Common myeloid progenitor, CD34-positive (primary cell): ENCODE data around the gene CAPS.
"Not testable (repeated sequence)": the region's sequence is repeated elsewhere in the genome, so short reads cannot be mapped to it uniquely, and the experiment has no call there.

Experiments used
- CTCF ChIA-PET: fragments of 350-600 bp; sonication (Branson Sonifier 250); formaldehyde crosslinking; loops from one replicate; lab custom pipeline; 2021; ENCODE audit warnings: antibody characterized with exemption; lab: Charles Lee
- POLR2A ChIA-PET: fragments of 350-600 bp; sonication (Branson Sonifier 250); formaldehyde crosslinking; loops from one replicate; lab custom pipeline; 2021; ENCODE audit warnings: antibody characterized with exemption; lab: Charles Lee
- DNase-seq, 3 donors: peaks; one replicate each; pipeline versions ENCODE4 v3.0.0 to v3.0.0-alpha.2; 2013
- H3K27ac ChIP-seq, 2 experiments: 1 replicate in 1 of 2; 2 replicates in 1 of 2; pipeline ENCODE4 v1.7.0; 2013; ENCODE audit warnings: inconsistent platforms in 2 of 2, low read length in 2 of 2, mild to moderate bottlenecking in 2 of 2, low read depth in 1 of 2, moderate library complexity in 1 of 2; ENCODE audit not compliant: severe bottlenecking in 2 of 2, insufficient read depth in 1 of 2, poor library complexity in 1 of 2
- H3K27me3 ChIP-seq, 5 experiments: replicated peaks in 2 of 5; 1 replicate in 3 of 5; 2 replicates in 2 of 5; pipeline versions ENCODE4 v1.6.1 to v1.7.0; 2013; ENCODE audit warnings: low read length in 4 of 5, mild to moderate bottlenecking in 2 of 5, moderate library complexity in 2 of 5, inconsistent platforms in 1 of 5; ENCODE audit not compliant: insufficient read depth in 5 of 5, control insufficient read depth in 4 of 5
- H3K36me3 ChIP-seq, 4 experiments: 1 replicate in 2 of 4; 2 replicates in 2 of 4; pipeline versions ENCODE4 v1.6.1 to v1.7.0; 2013; ENCODE audit warnings: low read length in 3 of 4, control low read depth in 1 of 4, mild to moderate bottlenecking in 1 of 4; ENCODE audit not compliant: control insufficient read depth in 4 of 4, insufficient read depth in 4 of 4
- H3K4me1 ChIP-seq, 4 experiments: 1 replicate in 3 of 4; 2 replicates in 1 of 4; pipeline versions ENCODE4 v1.6.1 to v1.7.1; 2013; ENCODE audit warnings: low read length in 3 of 4, mild to moderate bottlenecking in 3 of 4, control low read depth in 1 of 4, inconsistent platforms in 1 of 4, moderate library complexity in 1 of 4; ENCODE audit not compliant: control insufficient read depth in 4 of 4, insufficient read depth in 4 of 4; ENCODE audit errors: control extremely low read depth in 1 of 4
- H3K4me3 ChIP-seq, 7 experiments: 1 replicate in 4 of 7; 2 replicates in 3 of 7; pipeline versions ENCODE4 v1.5.1 to v1.7.0; 2013; ENCODE audit warnings: mild to moderate bottlenecking in 7 of 7, low read length in 6 of 7, moderate library complexity in 6 of 7, inconsistent platforms in 2 of 7, low read depth in 2 of 7, control low read depth in 1 of 7; ENCODE audit not compliant: insufficient read depth in 4 of 7, control insufficient read depth in 1 of 7; ENCODE audit errors: extremely low read depth in 1 of 7
- H3K9me3 ChIP-seq, 5 experiments: 1 replicate in 4 of 5; 2 replicates in 1 of 5; pipeline versions ENCODE4 v1.6.1 to v1.7.1; 2013; ENCODE audit warnings: low read length in 4 of 5, mild to moderate bottlenecking in 2 of 5, inconsistent platforms in 1 of 5, low read depth in 1 of 5, moderate library complexity in 1 of 5; ENCODE audit not compliant: control insufficient read depth in 4 of 5, insufficient read depth in 2 of 5; ENCODE audit errors: control extremely low read depth in 1 of 5
- WGBS: methylation state at CpG from one replicate; pipeline ENCODE4 v1.1.5; 2013; ENCODE audit not compliant: insufficient coverage; 5-methylcytosine and 5-hydroxymethylcytosine counted together

The CAPS gene

GRCh38 chr19:5874496-5874895 lies 39.6 kb upstream of the CAPS start:
- H3K9me3 ChIP-seq, H3K27me3 ChIP-seq, H3K4me1 ChIP-seq, H3K36me3 ChIP-seq, POLR2A ChIA-PET, DNase-seq, H3K4me3 ChIP-seq, H3K27ac ChIP-seq: not testable (repeated sequence)
- CTCF ChIA-PET, result interaction anchor here (1.7 kb wide), 1 partner anchor 70 kb away, joined by 3 read pairs; no protein-coding TSS in a partner anchor
- WGBS, result 98% methylated on average over 6 of the region's 7 CpGs

DNA sequence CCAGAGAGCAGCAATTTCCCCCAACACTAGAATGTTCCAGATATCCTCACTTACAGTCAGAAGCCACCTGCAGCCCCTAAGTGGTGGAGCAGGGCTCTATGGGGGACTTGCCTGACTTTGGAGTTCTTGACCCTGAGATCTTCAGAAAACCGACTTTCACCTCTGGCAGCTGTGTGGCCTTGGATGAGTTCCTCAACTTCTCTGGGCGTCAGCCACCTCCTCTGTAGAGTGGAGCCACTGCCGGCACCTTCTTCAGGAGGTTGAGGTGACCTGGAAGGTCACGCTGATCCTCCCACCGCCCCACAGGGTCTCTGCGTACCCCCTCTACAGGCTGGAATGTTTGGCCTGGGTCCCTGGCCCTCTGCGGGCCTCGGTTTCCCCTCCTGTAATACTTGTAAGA lies 36.6 kb upstream of the CAPS start:
- no peaks in the 10 kb centered on the region for H3K9me3 ChIP-seq
- ChIA-PET POLR2A (no interaction called here), CTCF (no interaction called here)
- peaks cover 0 to 2% (median 0%) of the 10 kb centered on the region in 4 experiments for H3K4me1 ChIP-seq
- H3K36me3 ChIP-seq, result no peaks in the 10 kb centered on the region
- no peak overlapping the region for H3K4me3 ChIP-seq
- 94% methylated on average over 7 of the region's 8 CpGs for WGBS
- H3K27me3 ChIP-seq, result peaks cover 2 to 22% (median 6%) of the 10 kb centered on the region in 5 experiments
- no peak for DNase-seq
- H3K27ac ChIP-seq, result no peak overlapping the region

DNA sequence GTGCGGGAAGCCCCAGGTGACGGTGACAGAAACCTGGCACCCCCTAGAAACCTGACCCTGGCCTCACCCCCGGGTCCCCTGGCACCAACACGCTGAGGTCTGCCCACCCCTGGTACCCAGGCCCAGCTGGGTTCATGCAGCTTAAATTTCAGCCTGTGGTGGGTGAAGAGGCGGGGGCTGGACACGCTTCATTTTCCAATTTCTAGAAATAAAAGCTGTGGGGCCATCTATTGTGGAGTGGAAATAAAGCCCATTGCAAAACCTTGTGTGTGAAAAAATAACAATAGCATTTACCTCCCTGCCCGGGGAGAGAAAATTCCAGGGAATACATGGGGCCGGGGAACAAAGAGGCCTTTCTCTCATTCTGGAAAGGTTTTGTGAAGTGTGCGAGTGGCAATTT lies 36.2 kb upstream of the CAPS start:
- H3K27me3 ChIP-seq, result peaks cover 2 to 22% (median 7%) of the 10 kb centered on the region in 5 experiments
- ChIA-PET POLR2A (no interaction called here), CTCF (no interaction called here)
- H3K36me3 ChIP-seq, result no peaks in the 10 kb centered on the region
- whole genome bisulfite sequencing, result 88% methylated on average over 5 of the region's 9 CpGs
- H3K4me1 ChIP-seq, result peaks cover 0 to 2% (median 0%) of the 10 kb centered on the region in 4 experiments
- no peak overlapping the region for H3K27ac ChIP-seq
- no peak overlapping the region for H3K4me3 ChIP-seq
- no peak for DNase-seq
- H3K9me3 ChIP-seq, result no peaks in the 10 kb centered on the region

GRCh38 chr19:5880196-5880595 lies 33.9 kb upstream of the CAPS start:
- WGBS, result 86% methylated on average over 2 of the region's 6 CpGs
- POLR2A ChIA-PET, result no interaction called here
- H3K4me3 ChIP-seq, result no peak overlapping the region
- H3K9me3 ChIP-seq, result no peaks in the 10 kb centered on the region
- H3K27me3 ChIP-seq, result peaks cover 2 to 22% (median 7%) of the 10 kb centered on the region in 5 experiments
- H3K4me1 ChIP-seq, result peaks cover 0 to 2% (median 0%) of the 10 kb centered on the region in 4 experiments
- H3K36me3 ChIP-seq, result no peaks in the 10 kb centered on the region
- H3K27ac ChIP-seq, result no peak overlapping the region
- CTCF ChIA-PET, result no interaction called here
- no peak for DNase-seq

GRCh38 chr19:5880604-5881078 lies 33.4 kb upstream of the CAPS start:
- Histone ChIP-seq H3K9me3 (no peaks in the 10 kb centered on the region), H3K36me3 (no peaks in the 10 kb centered on the region), H3K4me3 (no peak overlapping the region), H3K27me3 (peaks cover 2 to 22% (median 7%) of the 10 kb centered on the region in 5 experiments), H3K27ac (no peak overlapping the region), H3K4me1 (peaks cover 0 to 2% (median 0%) of the 10 kb centered on the region in 4 experiments)
- CTCF ChIA-PET, result no interaction called here
- DNase-seq, result no peak
- POLR2A ChIA-PET, result interaction anchor here (1.1 kb wide), 1 partner anchor 52 kb away, joined by 3 read pairs; no protein-coding TSS in a partner anchor
- WGBS, result 25% methylated on average over 13 of the region's 15 CpGs

- Histone ChIP-seq H3K4me1 (peaks cover 0 to 2% (median 0%) of the 10 kb centered on the region in 4 experiments), H3K4me3 (no peak overlapping the region), H3K27ac (no peak overlapping the region), H3K27me3 (peaks cover 2 to 22% (median 7%) of the 10 kb centered on the region in 5 experiments), H3K9me3 (no peaks in the 10 kb centered on the region), H3K36me3 (no peaks in the 10 kb centered on the region)
- ChIA-PET CTCF (interaction anchor here (1.5 kb wide), 1 partner anchor 77 kb away, joined by 5 read pairs; no protein-coding TSS in a partner anchor), POLR2A (interaction anchor here (1.1 kb wide), 1 partner anchor 53 kb away, joined by 3 read pairs; no protein-coding TSS in a partner anchor)
- 77% methylated on average over 7 of the region's 19 CpGs for WGBS
- no peak for DNase-seq
These were observed 32.3 kb upstream of the CAPS start for GRCh38 chr19:5881543-5882299.

DNA sequence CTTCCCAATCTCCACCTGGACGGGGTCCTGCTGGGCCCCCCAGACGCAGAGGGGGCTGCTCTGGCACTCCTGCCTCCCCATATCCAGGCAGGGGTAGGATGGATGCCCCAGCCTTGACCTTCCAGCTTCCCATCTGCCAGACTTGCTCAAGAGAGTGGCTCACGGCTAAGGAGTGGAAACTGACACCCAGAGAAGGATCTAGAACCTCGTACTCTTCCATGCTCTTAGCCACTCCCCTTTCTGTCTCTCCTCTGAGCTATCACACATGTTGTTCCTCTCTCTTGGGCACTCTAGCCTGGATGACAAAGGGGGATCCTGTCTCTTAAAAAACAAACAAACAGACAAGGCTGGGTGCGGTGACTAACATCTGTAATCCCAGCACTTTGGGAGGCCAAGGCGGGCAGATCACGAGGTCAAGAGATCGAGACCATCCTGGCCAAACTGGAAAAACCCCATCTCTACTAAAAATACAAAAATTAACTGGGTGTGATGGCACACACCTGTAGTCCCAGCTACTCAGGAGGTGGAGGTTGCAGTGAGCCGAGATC lies 31.6 kb upstream of the CAPS start:
- H3K9me3 ChIP-seq, result no peaks in the 10 kb centered on the region
- H3K27ac ChIP-seq, result no peak overlapping the region
- peaks cover 2 to 22% (median 7%) of the 10 kb centered on the region in 5 experiments for H3K27me3 ChIP-seq
- WGBS, result 77% methylated on average over 3 of the region's 9 CpGs
- DNase-seq, result no peak
- peaks cover 0 to 2% (median 0%) of the 10 kb centered on the region in 4 experiments for H3K4me1 ChIP-seq
- H3K36me3 ChIP-seq, result no peaks in the 10 kb centered on the region
- ChIA-PET CTCF (interaction anchor here (1.5 kb wide), 1 partner anchor 78 kb away, joined by 5 read pairs; no protein-coding TSS in a partner anchor), POLR2A (no interaction called here)
- no peak overlapping the region for H3K4me3 ChIP-seq
